Measurements from ENCODE around the gene CERCAM.

GRCh38 chr9:128394379-128395168 is 26.1 kb upstream of the CERCAM start:
- TF ChIP-seq ESRRG (CRISPR knock-in tag; IDR thresholded peaks at IDR 0.05) (no peak), PATZ1 (CRISPR knock-in tag; IDR thresholded peaks at IDR 0.05; ENCODE audit: borderline replicate concordance) (no peak), TOX (CRISPR knock-in tag; IDR thresholded peaks at IDR 0.05; ENCODE audit: borderline replicate concordance) (no peak), PPARA (CRISPR knock-in tag; IDR thresholded peaks at IDR 0.05; ENCODE audit: borderline replicate concordance) (no peak), CSDC2 (CRISPR knock-in tag; IDR thresholded peaks at IDR 0.05) (no peak), ZNF70 (CRISPR knock-in tag; IDR thresholded peaks at IDR 0.05) (no peak), ZNF565 (CRISPR knock-in tag; conservative IDR thresholded peaks at IDR 0.05; ENCODE audit: low read depth) (no peak), ZFP30 (CRISPR knock-in tag; IDR thresholded peaks at IDR 0.05) (no peak)
